HepG2 (cell line): Measurements from ENCODE around the gene KRTCAP2. TPM values are rescaled to one million over a fixed set of nuclear protein-coding genes. Genes with fewer than 3 reads are reported as not detected.

Experiments
- ATAC-seq: fragments of 200-7000 bp; cut with Tn5 transposase; 3 replicates; pipeline ENCODE4 v1.9.1; 2020; ENCODE audit warnings: mild to moderate bottlenecking, moderate library complexity
- BruUV-seq: library from RNA; stranded (reverse); fragments of 400-500 nt; replicated peaks from 2 replicates; lab custom pipeline; 2021; lab: Mats Ljungman, UMichigan
- CTCF ChIA-PET: fragments of 300-600 bp; formaldehyde crosslinking; extraction: SDS; loops from one replicate; lab custom pipeline; 2021; ENCODE audit warnings: low total read pairs, inconsistent platforms, low intra/inter-chr PET ratio; lab: Yijun Ruan, JAX
- POLR2A ChIA-PET: fragments of 350-600 bp; sonication (Branson Sonifier 250); formaldehyde crosslinking; loops from one replicate; lab custom pipeline; 2020; ENCODE audit warnings: antibody characterized with exemption, inconsistent platforms; lab: Yijun Ruan, JAX
- DNase-seq: peaks from one replicate; pipeline ENCODE4 v3.0.0-alpha.2; 2015; ENCODE audit warnings: low spot score
- FAIRE-seq: peaks from 3 replicates; lab custom pipeline; 2011; peaks lifted over from hg19 to GRCh38; lab: Jason Lieb, UNC
- H2AFZ ChIP-seq: one replicate; pipeline ENCODE4 v1.6.1; 2011; ENCODE audit warnings: low read length, inconsistent platforms
- H3K27ac ChIP-seq: fragments of 300-600 bp; 3 replicates; pipeline ENCODE4 v1.8.0; 2011; ENCODE audit warnings: mixed run types, mild to moderate bottlenecking, mixed read lengths, low read length, inconsistent platforms; ENCODE audit not compliant: insufficient read depth; ENCODE audit errors: extremely low read length
- H3K27me3 ChIP-seq, 2 experiments: fragments of 200-600 bp in 1 of 2; 2 replicates in 1 of 2; 3 replicates in 1 of 2; pipeline versions ENCODE4 v1.6.0 to v1.8.0; 2011; ENCODE audit warnings: low read length in 2 of 2, mild to moderate bottlenecking in 2 of 2, moderate library complexity in 2 of 2, inconsistent platforms in 1 of 2; ENCODE audit not compliant: insufficient read depth in 2 of 2, control insufficient read depth in 1 of 2
- H3K36me3 ChIP-seq, 2 experiments: fragments of 200-600 bp in 1 of 2; replicated peaks in 1 of 2; 2 replicates in 1 of 2; 3 replicates in 1 of 2; pipeline versions ENCODE4 v1.5.1 to v1.8.0; 2011; ENCODE audit warnings: low read length in 2 of 2, inconsistent platforms in 1 of 2; ENCODE audit not compliant: insufficient read depth in 2 of 2, control insufficient read depth in 1 of 2
- H3K4me1 ChIP-seq: 2 replicates; pipeline ENCODE4 v1.5.1; 2012; ENCODE audit warnings: low read length, inconsistent platforms; ENCODE audit not compliant: insufficient read depth
- H3K4me2 ChIP-seq: 2 replicates; pipeline ENCODE4 v1.6.0; 2011; ENCODE audit warnings: low read depth, low read length, inconsistent platforms
- H3K4me3 ChIP-seq, 3 experiments: fragments of 200-600 bp in 1 of 3; sonication (generic), shearing (Covaris generic) in 1 of 3; replicated peaks in 1 of 3; 2 replicates each; pipeline ENCODE4 v1.5.1; 2011 to 2016; ENCODE audit warnings: low read length in 3 of 3, inconsistent platforms in 2 of 3, low read depth in 2 of 3, mild to moderate bottlenecking in 2 of 3, control low read depth in 1 of 3, mixed read lengths in 1 of 3; ENCODE audit not compliant: insufficient read depth in 1 of 3
- H3K79me2 ChIP-seq: one replicate; pipeline ENCODE4 v1.6.1; 2011; ENCODE audit warnings: low read length, inconsistent platforms; ENCODE audit not compliant: insufficient read depth
- H3K9ac ChIP-seq: 2 replicates; pipeline ENCODE4 v1.6.0; 2011; ENCODE audit warnings: mild to moderate bottlenecking, low read depth, low read length, inconsistent platforms; ENCODE audit not compliant: insufficient read depth
- H3K9me3 ChIP-seq: 2 replicates; pipeline ENCODE4 v1.5.1; 2012; ENCODE audit warnings: mild to moderate bottlenecking, low read length
- H4K20me1 ChIP-seq: 2 replicates; pipeline ENCODE4 v1.6.0; 2011; ENCODE audit warnings: inconsistent platforms, mild to moderate bottlenecking, low read length, moderate library complexity; ENCODE audit not compliant: insufficient read depth
- HMGA1 ChIP-seq: sonication (generic); formaldehyde crosslinking; conservative IDR thresholded peaks from 2 replicates; pipeline ENCODE4 v1.4.0; 2020; ENCODE audit warnings: missing genetic modification reagents
- HOXA3 ChIP-seq: sonication (generic); formaldehyde crosslinking; IDR thresholded peaks from 2 replicates; pipeline ENCODE4 v1.5.0; 2020; ENCODE audit warnings: missing genetic modification reagents
- KDM4B ChIP-seq: sonication (generic); formaldehyde crosslinking; IDR thresholded peaks from 2 replicates; pipeline ENCODE4 v1.4.0; 2020; ENCODE audit warnings: missing genetic modification reagents
- NR2F6 ChIP-seq, 2 experiments: IDR thresholded peaks; 2 replicates each; pipeline ENCODE4 v1.6.1; 2016; ENCODE audit warnings: antibody characterized with exemption in 1 of 2, mild to moderate bottlenecking in 1 of 2
- TOPORS ChIP-seq: sonication (generic); formaldehyde crosslinking; IDR thresholded peaks from 2 replicates; pipeline ENCODE4 v1.8.0; 2023; ENCODE audit warnings: mild to moderate bottlenecking, missing genetic modification reagents
- ZNF460 ChIP-seq: sonication (generic); formaldehyde crosslinking; IDR thresholded peaks from 2 replicates; pipeline ENCODE4 v1.5.1; 2020; ENCODE audit warnings: missing genetic modification reagents, mild to moderate bottlenecking, borderline replicate concordance
- ZNF678 ChIP-seq: sonication (generic); formaldehyde crosslinking; IDR thresholded peaks from 2 replicates; pipeline ENCODE4 v1.4.0; 2020; ENCODE audit warnings: mild to moderate bottlenecking, missing genetic modification reagents
- ZNF891 ChIP-seq: sonication (generic); formaldehyde crosslinking; IDR thresholded peaks from 2 replicates; pipeline ENCODE4 v1.5.0; 2020; ENCODE audit warnings: mild to moderate bottlenecking, missing genetic modification reagents
- WGBS: methylation state at CpG from one replicate; pipeline ENCODE4 v1.1.6; 2017; ENCODE audit warnings: low lambda C conversion rate; 5-methylcytosine and 5-hydroxymethylcytosine counted together
- in situ Hi-C: cut with HindIII; loops from 2 replicates; pipeline ENCODE4 v1.10.0; 2017; ENCODE audit warnings: low pct_unique_long_range_greater_than_20kb; ENCODE audit not compliant: extremely low pct_ligation_motif_present
- intact Hi-C: fragments of 100-400 bp; cut with micrococcal nuclease; formaldehyde crosslinking; loops from one replicate; pipeline ENCODE4 v1.10.0; 2022; ENCODE audit not compliant: unreplicated experiment
- polyA plus RNA-seq, 8 experiments: library from polyadenylated mRNA; depleted of rRNA in 3 of 8; stranded (reverse) in 7 of 8; unstranded in 1 of 8; fragments of >200 nt; fragmentation: Illumina TruSeq in 4 of 8; extraction: Trizol in 4 of 8; gene quantifications; 2 replicates each; pipeline versions ENCODE4 v1.2.1 to v1.2.3, GENCODE V29; 2011 to 2016; ENCODE audit warnings: low read depth in 4 of 8, missing spikeins in 1 of 8, mixed read lengths in 1 of 8; ENCODE audit not compliant: insufficient read depth in 1 of 8
- total RNA-seq, 5 experiments: library from RNA; depleted of rRNA; stranded (reverse); fragments of >200 nt; fragmentation: Illumina TruSeq; extraction: Trizol; gene quantifications; 2 replicates each; pipeline ENCODE4 v1.2.3, GENCODE V29; 2016; ENCODE audit warnings: low read depth in 1 of 5
- TF ChIP-seq, protein P1 (sequence below): sonication (generic); formaldehyde crosslinking; IDR thresholded peaks from 2 replicates; pipeline ENCODE4 v1.8.0; 2022; ENCODE audit warnings: mild to moderate bottlenecking, missing genetic modification reagents, borderline replicate concordance
- TF ChIP-seq, protein P2 (sequence below): IDR thresholded peaks from 2 replicates; pipeline ENCODE4 v1.6.1; 2016
- TF ChIP-seq, protein P3 (sequence below): sonication (generic); formaldehyde crosslinking; IDR thresholded peaks from 2 replicates; pipeline ENCODE4 v1.4.0; 2020; ENCODE audit warnings: missing genetic modification reagents
- TF ChIP-seq, protein P4 (sequence below): IDR thresholded peaks from 2 replicates; pipeline ENCODE4 v1.6.1; 2012; ENCODE audit warnings: inconsistent platforms
- TF ChIP-seq, protein P5 (sequence below): sonication (generic); formaldehyde crosslinking; IDR thresholded peaks from 2 replicates; pipeline ENCODE4 v1.5.0; 2020; ENCODE audit warnings: missing genetic modification reagents

The KRTCAP2 gene
- total and polyA plus RNA-seq, 2 of the 13 experiments (the other 11 are each of a cell fraction or from before 2014, with no cell fraction given): 77.3 to 79.4 TPM

DNA sequence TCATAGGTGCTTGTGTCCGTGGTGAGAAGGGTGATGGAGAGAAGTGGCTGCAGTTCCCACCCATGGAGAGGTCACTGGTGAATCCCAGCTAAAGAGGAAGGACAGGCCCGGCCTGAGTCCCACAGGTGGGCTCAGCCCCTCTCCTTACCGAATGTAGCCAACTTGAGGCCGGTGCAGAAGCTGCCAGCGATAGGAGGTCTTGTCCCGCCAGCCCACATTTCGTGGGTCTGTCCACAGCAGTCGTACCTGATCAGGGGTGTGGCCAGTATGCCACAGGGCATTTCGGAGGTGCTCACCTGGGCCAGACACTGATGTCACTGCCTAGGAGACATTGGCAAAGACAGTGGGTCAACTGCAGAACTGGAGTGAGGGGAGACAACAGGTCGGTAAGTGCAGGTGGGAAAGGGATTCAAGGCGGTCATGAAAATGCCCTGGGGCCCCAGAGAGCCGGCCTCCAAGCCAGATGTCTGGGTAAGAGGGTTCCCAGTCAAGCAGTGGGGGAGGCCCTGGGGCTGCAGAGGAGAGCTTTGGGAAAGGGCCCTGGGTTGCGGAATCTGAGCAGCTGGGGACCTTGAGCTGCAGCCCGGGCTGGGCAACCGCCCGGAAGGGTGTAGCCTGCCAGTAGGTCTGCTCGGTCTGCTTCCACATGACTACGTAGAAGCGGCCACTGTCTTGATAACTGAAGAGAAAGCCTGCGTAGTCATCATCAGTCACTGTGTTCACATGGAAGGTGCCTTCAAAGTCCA lies 24.0 kb upstream of the KRTCAP2 start (continued):
- TF ChIP-seq, protein P1, sequence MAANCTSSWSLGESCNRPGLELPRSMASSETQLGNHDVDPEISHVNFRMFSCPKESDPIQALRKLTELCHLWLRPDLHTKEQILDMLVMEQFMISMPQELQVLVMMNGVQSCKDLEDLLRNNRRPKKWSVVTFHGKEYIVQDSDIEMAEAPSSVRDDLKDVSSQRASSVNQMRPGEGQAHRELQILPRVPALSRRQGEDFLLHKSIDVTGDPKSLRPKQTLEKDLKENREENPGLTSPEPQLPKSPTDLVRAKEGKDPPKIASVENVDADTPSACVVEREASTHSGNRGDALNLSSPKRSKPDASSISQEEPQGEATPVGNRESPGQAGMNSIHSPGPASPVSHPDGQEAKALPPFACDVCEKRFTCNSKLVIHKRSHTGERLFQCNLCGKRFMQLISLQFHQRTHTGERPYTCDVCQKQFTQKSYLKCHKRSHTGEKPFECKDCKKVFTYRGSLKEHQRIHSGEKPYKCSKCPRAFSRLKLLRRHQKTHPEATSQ (CRISPR knock-in tag): no peak
- TF ChIP-seq NR2F6 (IDR thresholded peaks at IDR 0.05) (no peak), NR2F6 (CRISPR knock-in tag; IDR thresholded peaks at IDR 0.05) (no peak), ZNF460 (no peak), HOXA3 (CRISPR knock-in tag) (no peak)
- TF ChIP-seq, all 625 proteins: peak for 0

DNA sequence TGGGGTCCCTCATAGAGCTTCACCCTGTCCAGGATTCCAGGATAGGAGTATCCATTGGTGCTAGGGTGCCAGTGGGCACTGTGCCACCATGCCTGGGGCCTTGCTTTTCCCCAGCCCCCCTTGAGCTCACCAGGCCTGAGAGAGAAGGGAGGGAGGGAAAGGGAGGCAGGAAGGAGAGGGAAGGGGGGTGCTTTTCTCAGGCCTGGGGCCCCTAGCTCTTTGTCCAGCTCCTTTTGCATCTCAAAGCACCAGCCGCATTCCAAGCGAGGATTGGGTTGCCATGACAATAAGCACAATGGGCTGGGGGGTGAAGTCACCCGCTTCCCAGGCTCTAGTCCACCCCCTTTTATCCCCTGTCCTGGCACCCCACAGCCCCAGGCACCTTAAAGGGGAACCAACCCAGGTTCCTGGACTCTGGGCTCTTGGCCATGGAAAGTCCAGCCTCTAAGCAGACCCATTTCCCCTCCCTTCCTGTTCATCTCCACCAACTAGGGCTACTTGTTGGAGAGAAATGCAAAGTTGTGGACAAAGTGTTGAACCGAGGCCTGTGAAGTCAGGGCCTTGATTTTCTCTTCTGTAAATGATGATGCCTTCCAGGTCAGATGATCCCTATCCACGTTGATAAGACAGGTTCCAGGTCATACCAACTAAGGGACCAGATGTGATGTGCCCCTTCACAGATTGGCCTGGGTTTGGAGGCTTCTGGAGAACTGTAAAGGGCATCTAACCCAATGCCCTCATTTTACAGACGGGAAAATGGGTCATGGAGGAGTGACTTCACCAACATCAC lies 23.2 kb upstream of the KRTCAP2 start:
- no TSS peak for BruUV-seq
- Histone ChIP-seq H3K9ac (no peak overlapping the region), H3K27me3 (peaks cover 0 to 48% of the 10 kb centered on the region in 2 experiments; a peak in 4 of 5 replicates), H4K20me1 (no peaks in the 10 kb centered on the region), H2AFZ (no peak overlapping the region), H3K4me3 (no peak overlapping the region), H3K27ac (no peak overlapping the region), H3K36me3 (no peaks in the 10 kb centered on the region), H3K9me3 (no peaks in the 10 kb centered on the region), H3K4me1 (peaks cover 27% of the 10 kb centered on the region), H3K4me2 (no peak overlapping the region), H3K79me2 (no peaks in the 10 kb centered on the region)
- no peak for FAIRE-seq
- ChIA-PET POLR2A (no interaction called here), CTCF (no interaction called here)
- in situ Hi-C loops: no loop called here
- WGBS: 56% methylated on average over 6 of the region's 6 CpGs
- ATAC-seq: no peak
- DNase-seq: no peak
- TF ChIP-seq HMGA1 (CRISPR knock-in tag) (no peak), ZNF678 (CRISPR knock-in tag) (no peak), KDM4B (CRISPR knock-in tag) (no peak), ZNF891 (CRISPR knock-in tag) (no peak), TOPORS (CRISPR knock-in tag) (no peak)
- TF ChIP-seq, protein P2, sequence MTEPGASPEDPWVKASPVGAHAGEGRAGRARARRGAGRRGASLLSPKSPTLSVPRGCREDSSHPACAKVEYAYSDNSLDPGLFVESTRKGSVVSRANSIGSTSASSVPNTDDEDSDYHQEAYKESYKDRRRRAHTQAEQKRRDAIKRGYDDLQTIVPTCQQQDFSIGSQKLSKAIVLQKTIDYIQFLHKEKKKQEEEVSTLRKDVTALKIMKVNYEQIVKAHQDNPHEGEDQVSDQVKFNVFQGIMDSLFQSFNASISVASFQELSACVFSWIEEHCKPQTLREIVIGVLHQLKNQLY (CRISPR knock-in tag): no peak
- TF ChIP-seq, protein P3, sequence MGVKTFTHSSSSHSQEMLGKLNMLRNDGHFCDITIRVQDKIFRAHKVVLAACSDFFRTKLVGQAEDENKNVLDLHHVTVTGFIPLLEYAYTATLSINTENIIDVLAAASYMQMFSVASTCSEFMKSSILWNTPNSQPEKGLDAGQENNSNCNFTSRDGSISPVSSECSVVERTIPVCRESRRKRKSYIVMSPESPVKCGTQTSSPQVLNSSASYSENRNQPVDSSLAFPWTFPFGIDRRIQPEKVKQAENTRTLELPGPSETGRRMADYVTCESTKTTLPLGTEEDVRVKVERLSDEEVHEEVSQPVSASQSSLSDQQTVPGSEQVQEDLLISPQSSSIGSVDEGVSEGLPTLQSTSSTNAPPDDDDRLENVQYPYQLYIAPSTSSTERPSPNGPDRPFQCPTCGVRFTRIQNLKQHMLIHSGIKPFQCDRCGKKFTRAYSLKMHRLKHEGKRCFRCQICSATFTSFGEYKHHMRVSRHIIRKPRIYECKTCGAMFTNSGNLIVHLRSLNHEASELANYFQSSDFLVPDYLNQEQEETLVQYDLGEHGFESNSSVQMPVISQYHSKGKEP: no peak
- TF ChIP-seq, protein P4, sequence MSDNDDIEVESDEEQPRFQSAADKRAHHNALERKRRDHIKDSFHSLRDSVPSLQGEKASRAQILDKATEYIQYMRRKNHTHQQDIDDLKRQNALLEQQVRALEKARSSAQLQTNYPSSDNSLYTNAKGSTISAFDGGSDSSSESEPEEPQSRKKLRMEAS: no peak
- TF ChIP-seq, protein P5, sequence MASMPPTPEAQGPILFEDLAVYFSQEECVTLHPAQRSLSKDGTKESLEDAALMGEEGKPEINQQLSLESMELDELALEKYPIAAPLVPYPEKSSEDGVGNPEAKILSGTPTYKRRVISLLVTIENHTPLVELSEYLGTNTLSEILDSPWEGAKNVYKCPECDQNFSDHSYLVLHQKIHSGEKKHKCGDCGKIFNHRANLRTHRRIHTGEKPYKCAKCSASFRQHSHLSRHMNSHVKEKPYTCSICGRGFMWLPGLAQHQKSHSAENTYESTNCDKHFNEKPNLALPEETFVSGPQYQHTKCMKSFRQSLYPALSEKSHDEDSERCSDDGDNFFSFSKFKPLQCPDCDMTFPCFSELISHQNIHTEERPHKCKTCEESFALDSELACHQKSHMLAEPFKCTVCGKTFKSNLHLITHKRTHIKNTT (CRISPR knock-in tag): no peak
- intact Hi-C loops: no loop called here
